Mesothelial cell of epicardium (in vitro differentiated cells): ENCODE results near the gene MYO1D. TPM values are rescaled to one million over a fixed set of nuclear protein-coding genes. Genes with fewer than 3 reads are reported as not detected.

Source experiments
- DNase-seq, 2 experiments: peaks; one replicate each; pipeline ENCODE4 v3.0.0; 2021; ENCODE audit warnings: low spot score in 2 of 2; ENCODE audit not compliant: unreplicated experiment in 2 of 2
- H3K27ac Mint-ChIP-seq: 2 replicates; pipeline ENCODE4 v1.8.0; 2021; ENCODE audit warnings: mixed read lengths
- H3K27me3 Mint-ChIP-seq: 2 replicates; pipeline ENCODE4 v1.8.0; 2021; ENCODE audit warnings: low read depth, mixed read lengths
- H3K36me3 Mint-ChIP-seq: 2 replicates; pipeline ENCODE4 v1.8.0; 2021; ENCODE audit warnings: mixed read lengths
- H3K4me1 Mint-ChIP-seq: 2 replicates; pipeline ENCODE4 v1.8.0; 2021; ENCODE audit warnings: mixed read lengths
- H3K4me3 Mint-ChIP-seq: 2 replicates; pipeline ENCODE4 v1.8.0; 2021; ENCODE audit warnings: mild to moderate bottlenecking, moderate library complexity, mixed read lengths
- H3K9me3 Mint-ChIP-seq: 2 replicates; pipeline ENCODE4 v1.8.0; 2021; ENCODE audit warnings: mixed read lengths
- CTCF ChIP-seq: fragments of 200-600 bp; sonication (generic); IDR thresholded peaks from one replicate; pipeline ENCODE4 v1.5.0; 2021; ENCODE audit warnings: antibody characterized with exemption; ENCODE audit not compliant: unreplicated experiment
- total RNA-seq: library from RNA; stranded (reverse); gene quantifications from 3 replicates; pipeline ENCODE4 v1.2.1, GENCODE V29; 2021

Gene MYO1D
- total RNA-seq, 1 donor from 2014 or later = 48.6 TPM

GRCh38 chr17:32628271-32629044, 248.5 kb downstream of the MYO1D start:
- H3K27me3 Mint-ChIP-seq = no peaks in the 10 kb centered on the region

DNA sequence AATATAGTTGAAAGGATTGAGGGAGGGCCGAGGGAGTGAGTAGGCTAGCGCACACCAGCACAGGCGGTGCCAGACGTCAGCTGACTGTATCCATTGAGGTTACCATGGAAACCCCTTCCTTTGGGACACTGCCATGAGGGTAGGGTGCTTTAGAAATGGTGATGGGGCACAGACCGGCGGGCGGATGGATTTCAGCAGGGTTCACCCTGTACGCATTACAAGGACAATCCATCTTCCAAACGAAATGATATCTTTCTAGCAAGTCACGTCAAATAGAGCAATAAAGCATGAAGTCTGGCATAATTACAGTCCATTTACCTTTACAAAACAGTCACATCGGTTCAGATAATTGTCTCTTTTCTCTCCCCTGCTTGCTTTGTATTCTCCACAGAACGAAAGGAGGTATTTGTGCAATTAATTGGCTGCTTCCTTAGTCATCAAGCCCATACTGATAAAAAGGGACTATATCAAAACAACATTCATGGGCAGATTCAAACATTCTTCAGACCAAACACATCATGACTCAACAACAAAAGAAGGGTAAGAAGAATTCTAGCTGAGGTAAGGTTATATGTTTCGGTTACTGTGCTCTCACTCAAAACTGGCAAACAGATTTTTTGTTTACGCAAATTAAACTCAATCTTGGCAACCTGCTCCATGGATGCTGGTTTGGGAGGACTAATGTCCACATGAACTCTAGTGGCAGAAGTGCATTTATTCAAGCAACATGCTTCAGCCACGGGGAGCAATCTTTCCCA, 249.5 kb downstream of the MYO1D start:
- H3K9me3 Mint-ChIP-seq = no peaks in the 10 kb centered on the region
- no peak for DNase-seq
- no peaks in the 10 kb centered on the region for H3K27me3 Mint-ChIP-seq
- H3K27ac Mint-ChIP-seq = peak overlapping the region; percentile 27
- peaks cover 10% of the 10 kb centered on the region for H3K36me3 Mint-ChIP-seq
- no peak for TF ChIP-seq CTCF
- peaks cover 10% of the 10 kb centered on the region for H3K4me1 Mint-ChIP-seq
- no peak overlapping the region for H3K4me3 Mint-ChIP-seq

More at GRCh38 chr17:32628271-32629044, 248.5 kb downstream of the MYO1D start:
- Mint-ChIP-seq H3K4me3 (no peak overlapping the region), H3K36me3 (peaks cover 10% of the 10 kb centered on the region), H3K27ac (no peak overlapping the region), H3K4me1 (peaks cover 10% of the 10 kb centered on the region), H3K9me3 (no peaks in the 10 kb centered on the region)
- DNase-seq = no peak
- TF ChIP-seq CTCF = no peak

GRCh38 chr17:32626379-32626791, 250.5 kb downstream of the MYO1D start:
- TF ChIP-seq CTCF = no peak

DNA sequence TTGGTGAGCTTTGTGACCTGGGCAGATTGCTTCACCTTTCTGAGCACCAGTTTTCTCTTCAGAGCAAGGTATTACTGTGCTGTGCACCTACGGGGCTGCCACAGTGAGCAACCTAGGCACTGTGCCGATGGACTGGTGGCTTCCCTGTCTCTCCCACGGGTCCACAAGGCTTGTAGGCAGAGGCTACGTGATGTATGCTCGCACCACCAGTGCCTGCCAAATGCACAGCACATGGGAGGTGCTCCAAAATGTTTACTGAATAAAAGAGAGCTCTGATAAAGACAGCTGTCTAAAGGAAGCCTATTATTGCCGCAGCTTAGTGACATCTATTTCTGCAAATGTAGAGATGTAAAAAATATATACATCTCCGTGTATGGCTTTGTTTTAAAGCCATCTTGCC, 251.0 kb downstream of the MYO1D start:
- no peak for TF ChIP-seq CTCF
- H3K27ac Mint-ChIP-seq = no peak overlapping the region
- H3K4me1 Mint-ChIP-seq = peaks cover 10% of the 10 kb centered on the region
- H3K27me3 Mint-ChIP-seq = no peaks in the 10 kb centered on the region
- H3K9me3 Mint-ChIP-seq = no peaks in the 10 kb centered on the region
- H3K4me3 Mint-ChIP-seq = no peak overlapping the region
- DNase-seq = no peak
- H3K36me3 Mint-ChIP-seq = peaks cover 10% of the 10 kb centered on the region

More at GRCh38 chr17:32626379-32626791, 250.5 kb downstream of the MYO1D start:
- H3K27me3 Mint-ChIP-seq = no peaks in the 10 kb centered on the region
- H3K4me3 Mint-ChIP-seq = no peak overlapping the region
- H3K4me1 Mint-ChIP-seq = peaks cover 10% of the 10 kb centered on the region
- peaks cover 10% of the 10 kb centered on the region for H3K36me3 Mint-ChIP-seq
- H3K27ac Mint-ChIP-seq = no peak overlapping the region
- H3K9me3 Mint-ChIP-seq = no peaks in the 10 kb centered on the region
- no peak for DNase-seq

- Mint-ChIP-seq H3K27me3 (no peaks in the 10 kb centered on the region), H3K4me1 (peaks cover 10% of the 10 kb centered on the region), H3K4me3 (no peak overlapping the region), H3K27ac (no peak overlapping the region), H3K9me3 (no peaks in the 10 kb centered on the region), H3K36me3 (peaks cover 4% of the 10 kb centered on the region)
- TF ChIP-seq CTCF = no peak
- DNase-seq = no peak
Observed at GRCh38 chr17:32623196-32623595, 253.7 kb downstream of the MYO1D start.
